Cortex of kidney (tissue), 1 donor: ENCODE results near the gene LMTK2.
"Not testable (repeated sequence)": the region's sequence is repeated elsewhere in the genome, so short reads cannot be mapped to it uniquely, and the experiment has no call there.

Experiments
- DNase-seq: peaks from one replicate; lab custom pipeline; 2025; lab: John Stamatoyannopoulos, UW

Gene LMTK2

GRCh38 chr7:98217623-98218582, 111.2 kb downstream of the LMTK2 start:
- DNase-seq, result no peak

DNA sequence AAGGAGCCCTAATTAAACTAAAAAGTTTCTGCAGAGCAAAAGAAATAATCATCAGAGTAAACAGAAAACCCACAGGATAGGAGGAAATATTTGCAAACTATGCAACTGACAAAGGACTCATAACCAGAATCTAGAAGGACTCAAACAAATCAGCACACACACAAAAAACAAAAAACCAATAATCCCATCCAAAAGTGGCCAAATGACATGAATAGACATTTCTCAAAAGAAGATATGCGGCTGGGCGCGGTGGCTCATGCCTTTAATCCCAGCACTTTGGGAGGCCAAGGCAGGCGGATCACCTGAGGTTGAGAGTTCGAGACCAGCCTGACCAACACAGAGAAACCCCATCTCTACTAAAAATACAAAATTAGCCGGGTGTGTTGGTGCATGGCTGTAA, 112.7 kb downstream of the LMTK2 start:
- not testable (repeated sequence) for DNase-seq

GRCh38 chr7:98221611-98222532, 115.2 kb downstream of the LMTK2 start:
- DNase-seq, result no peak

DNA sequence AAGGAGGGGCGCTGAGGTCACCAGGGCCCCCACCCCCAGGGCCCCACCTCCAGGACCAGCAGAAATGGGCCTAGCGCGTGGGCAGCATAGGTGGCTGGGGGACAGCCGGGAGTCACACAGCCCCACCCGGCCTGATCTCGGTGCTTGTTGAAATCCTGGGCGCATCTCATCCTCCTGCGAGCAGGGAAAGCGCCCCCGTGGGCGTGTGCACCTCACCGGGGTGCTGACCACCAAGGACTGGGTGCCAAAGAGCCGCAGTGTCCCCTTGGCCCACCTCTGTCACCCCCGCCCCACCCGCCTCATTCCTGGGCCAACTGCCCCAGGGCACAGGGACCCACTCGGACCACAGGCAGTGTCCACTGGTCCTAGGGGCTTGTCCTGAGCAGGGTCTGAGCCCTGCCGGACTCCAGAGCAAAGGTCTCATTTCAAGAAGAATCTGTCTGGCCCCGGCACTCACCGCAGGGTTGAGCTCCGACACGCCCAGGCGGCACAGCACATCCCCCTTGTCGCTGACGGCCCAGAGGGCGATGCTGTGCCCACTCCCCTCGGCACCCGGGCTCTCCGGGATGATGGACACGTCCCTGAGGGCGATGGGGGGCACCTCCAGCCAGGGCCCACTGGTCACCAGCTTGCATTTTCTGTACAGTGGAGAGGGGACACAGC, 116.0 kb downstream of the LMTK2 start:
- DNase-seq, result no peak

GRCh38 chr7:98223351-98223897, 116.8 kb downstream of the LMTK2 start:
- no peak for DNase-seq

- no peak for DNase-seq
These were observed 117.4 kb downstream of the LMTK2 start for GRCh38 chr7:98223898-98224700.

GRCh38 chr7:98224701-98225181, 118.1 kb downstream of the LMTK2 start:
- no peak for DNase-seq

DNA sequence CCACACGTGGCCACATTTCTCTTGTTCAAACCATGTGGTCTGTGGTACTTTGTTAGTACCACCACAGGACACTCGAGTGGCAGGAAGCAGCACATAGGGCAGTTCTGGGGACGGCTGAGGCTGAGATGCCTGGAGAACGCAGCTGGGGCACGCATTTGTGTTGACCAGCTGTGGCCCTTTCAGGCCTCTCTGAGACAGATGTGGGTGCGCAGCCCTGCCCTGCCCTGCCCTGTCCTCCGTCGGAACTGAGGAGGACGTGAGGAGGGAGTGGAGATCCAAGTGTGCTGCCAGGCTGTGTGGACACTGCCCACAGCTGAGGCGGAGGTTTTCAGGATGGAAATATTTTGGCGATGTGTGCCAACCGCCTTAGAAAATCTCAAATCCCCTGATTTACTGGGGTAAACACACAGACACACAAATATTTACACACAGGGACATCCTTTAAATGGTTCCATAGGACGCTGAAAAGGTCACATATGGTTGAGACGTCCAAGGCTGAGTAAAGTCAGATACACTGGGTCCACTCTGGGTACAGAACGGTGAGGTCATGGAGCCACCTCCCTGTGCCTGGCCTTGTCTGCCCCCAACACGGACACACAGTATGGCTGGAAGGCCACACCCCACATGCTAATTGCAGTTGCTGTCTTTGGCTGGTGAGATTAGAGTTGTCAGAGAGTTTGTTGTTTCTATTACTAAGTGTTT, 119.4 kb downstream of the LMTK2 start:
- DNase-seq, result no peak

- DNase-seq, result no peak
These were observed 121.3 kb downstream of the LMTK2 start for GRCh38 chr7:98227939-98228338.

- no peak for DNase-seq
These were observed 122.1 kb downstream of the LMTK2 start for GRCh38 chr7:98228801-98229200.

GRCh38 chr7:98229441-98229840, 122.8 kb downstream of the LMTK2 start:
- DNase-seq, result no peak

DNA sequence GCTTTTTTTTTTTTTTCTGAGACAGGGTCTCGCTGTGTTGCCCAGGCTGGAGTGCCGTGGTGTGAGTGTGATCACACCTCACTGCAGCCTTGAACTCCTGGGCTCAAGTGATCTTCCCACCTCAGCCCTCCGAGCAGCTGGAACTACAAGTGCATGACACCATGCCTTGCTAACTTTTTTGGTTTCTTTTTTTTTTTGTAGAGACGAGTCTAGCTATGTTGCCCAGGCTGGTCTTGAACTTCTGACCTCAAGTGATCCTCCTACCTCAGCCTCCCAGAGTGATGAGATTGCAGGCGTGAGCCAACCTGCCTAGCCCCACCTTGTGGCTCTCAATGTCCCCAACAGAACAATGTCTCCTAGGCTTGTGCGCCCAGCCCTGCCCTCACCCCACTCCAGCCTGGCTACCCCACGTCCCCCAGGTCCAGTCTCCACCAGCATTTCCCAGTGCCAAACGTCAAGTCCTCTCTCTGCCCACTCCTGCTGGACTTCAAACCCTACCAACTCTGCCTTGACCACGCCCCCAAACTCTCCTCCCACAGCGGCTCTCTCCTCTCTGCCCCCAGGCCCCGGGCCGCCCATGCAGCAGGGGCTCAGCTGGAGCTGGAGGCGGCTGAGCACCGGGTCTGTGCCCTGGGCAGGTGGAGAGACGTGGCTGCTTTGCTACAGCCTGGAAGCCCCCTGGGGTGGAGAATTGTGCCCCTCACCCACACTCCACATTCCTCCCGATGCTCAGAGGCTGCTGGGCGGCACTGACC, 123.5 kb downstream of the LMTK2 start:
- no peak for DNase-seq

- DNase-seq, result no peak
These were observed 124.2 kb downstream of the LMTK2 start for GRCh38 chr7:98230746-98231471.

- no peak for DNase-seq
These were observed 125.0 kb downstream of the LMTK2 start for GRCh38 chr7:98231493-98232262.

DNA sequence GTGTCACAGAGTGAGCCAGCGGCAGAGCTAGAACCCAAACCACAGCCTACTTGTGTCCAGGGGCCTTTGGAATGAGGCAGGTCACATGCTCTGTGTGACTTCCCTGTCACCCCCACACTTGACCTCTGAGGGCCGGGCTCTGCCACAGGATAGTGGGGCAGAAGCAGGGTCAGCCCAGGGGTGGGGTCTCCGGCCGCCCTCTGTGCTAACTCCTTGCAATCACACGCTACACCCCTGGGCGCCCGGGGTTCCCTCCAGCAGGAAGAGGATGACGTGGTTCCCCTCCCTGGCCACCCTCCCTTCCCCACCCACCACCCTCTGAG, 125.6 kb downstream of the LMTK2 start:
- DNase-seq, result no peak

GRCh38 chr7:98232799-98233198, 126.1 kb downstream of the LMTK2 start:
- DNase-seq, result no peak

GRCh38 chr7:98233219-98234070, 126.8 kb downstream of the LMTK2 start:
- no peak for DNase-seq
